HUES48 (cell line): Measurements from ENCODE around the gene FAM98B.

Experiments used
- H3K27ac ChIP-seq: one replicate; pipeline ENCODE4 v1.7.0; 2013; ENCODE audit warnings: low read depth, low read length, inconsistent platforms
- H3K27me3 ChIP-seq: 2 replicates; pipeline ENCODE4 v1.6.1; 2013; ENCODE audit warnings: mild to moderate bottlenecking, low read length; ENCODE audit not compliant: control insufficient read depth, insufficient read depth
- H3K36me3 ChIP-seq: 2 replicates; pipeline ENCODE4 v1.6.1; 2013; ENCODE audit warnings: low read length; ENCODE audit not compliant: control insufficient read depth, insufficient read depth
- H3K4me1 ChIP-seq: 2 replicates; pipeline ENCODE4 v1.6.1; 2013; ENCODE audit warnings: mild to moderate bottlenecking, low read length; ENCODE audit not compliant: control insufficient read depth, insufficient read depth
- H3K4me3 ChIP-seq: 2 replicates; pipeline ENCODE4 v1.5.1; 2013; ENCODE audit warnings: mild to moderate bottlenecking, low read depth, low read length
- H3K9ac ChIP-seq: 2 replicates; pipeline ENCODE4 v1.6.1; 2013; ENCODE audit warnings: mild to moderate bottlenecking, low read depth, low read length, moderate library complexity
- H3K9me3 ChIP-seq: 2 replicates; pipeline ENCODE4 v1.6.1; 2013; ENCODE audit warnings: low read length; ENCODE audit not compliant: control insufficient read depth, insufficient read depth

FAM98B gene

GRCh38 chr15:38461066-38461833 lies 7.3 kb downstream of the FAM98B start:
- no peak overlapping the region for H3K4me3 ChIP-seq
- H3K9me3 ChIP-seq: no peaks in the 10 kb centered on the region
- H3K36me3 ChIP-seq: peaks cover 9% of the 10 kb centered on the region; the same call in 1 of the 2 replicates
- H3K27ac ChIP-seq: no peak overlapping the region
- H3K4me1 ChIP-seq: peaks cover 3% of the 10 kb centered on the region; the same call in 1 of the 2 replicates
- no peaks in the 10 kb centered on the region for H3K27me3 ChIP-seq
- H3K9ac ChIP-seq: no peak overlapping the region

GRCh38 chr15:38463893-38464292 lies 10.0 kb downstream of the FAM98B start:
- H3K27ac ChIP-seq: no peak overlapping the region
- no peaks in the 10 kb centered on the region for H3K27me3 ChIP-seq
- no peak overlapping the region for H3K9ac ChIP-seq
- H3K9me3 ChIP-seq: no peaks in the 10 kb centered on the region
- peaks cover 27% of the 10 kb centered on the region; the same call in 1 of the 2 replicates for H3K36me3 ChIP-seq
- no peak overlapping the region for H3K4me3 ChIP-seq
- H3K4me1 ChIP-seq: peaks cover 3% of the 10 kb centered on the region; the same call in 1 of the 2 replicates

- Histone ChIP-seq H3K4me3 (no peak overlapping the region), H3K9ac (no peak overlapping the region), H3K27me3 (no peaks in the 10 kb centered on the region), H3K36me3 (peaks cover 27% of the 10 kb centered on the region; the same call in 1 of the 2 replicates), H3K4me1 (peaks cover 3% of the 10 kb centered on the region; the same call in 1 of the 2 replicates), H3K27ac (no peak overlapping the region), H3K9me3 (no peaks in the 10 kb centered on the region)
Observed at GRCh38 chr15:38464675-38465074, 10.7 kb downstream of the FAM98B start.

- Histone ChIP-seq H3K36me3 (peaks cover 67% of the 10 kb centered on the region), H3K4me3 (no peak overlapping the region), H3K9ac (no peak overlapping the region), H3K27me3 (no peaks in the 10 kb centered on the region), H3K27ac (no peak overlapping the region), H3K9me3 (no peaks in the 10 kb centered on the region), H3K4me1 (no peaks in the 10 kb centered on the region)
Observed at GRCh38 chr15:38470816-38471215, 16.9 kb downstream of the FAM98B start.

GRCh38 chr15:38471974-38472373 lies 18.0 kb downstream of the FAM98B start:
- peaks cover 68% of the 10 kb centered on the region for H3K36me3 ChIP-seq
- no peak overlapping the region for H3K27ac ChIP-seq
- no peak overlapping the region for H3K4me3 ChIP-seq
- H3K9ac ChIP-seq: no peak overlapping the region
- H3K4me1 ChIP-seq: no peaks in the 10 kb centered on the region
- no peaks in the 10 kb centered on the region for H3K27me3 ChIP-seq
- H3K9me3 ChIP-seq: no peaks in the 10 kb centered on the region

GRCh38 chr15:38474155-38474757 lies 20.3 kb downstream of the FAM98B start:
- Histone ChIP-seq H3K27me3 (no peaks in the 10 kb centered on the region), H3K9ac (no peak overlapping the region), H3K27ac (no peak overlapping the region), H3K4me1 (no peaks in the 10 kb centered on the region), H3K36me3 (peaks cover 76% of the 10 kb centered on the region), H3K9me3 (no peaks in the 10 kb centered on the region), H3K4me3 (no peak overlapping the region)

GRCh38 chr15:38475361-38475760 lies 21.4 kb downstream of the FAM98B start:
- no peak overlapping the region for H3K27ac ChIP-seq
- H3K36me3 ChIP-seq: peaks cover 78% of the 10 kb centered on the region
- H3K4me1 ChIP-seq: no peaks in the 10 kb centered on the region
- H3K9me3 ChIP-seq: no peaks in the 10 kb centered on the region
- no peak overlapping the region for H3K9ac ChIP-seq
- H3K27me3 ChIP-seq: no peaks in the 10 kb centered on the region
- no peak overlapping the region for H3K4me3 ChIP-seq

GRCh38 chr15:38476120-38476519 lies 22.2 kb downstream of the FAM98B start:
- Histone ChIP-seq H3K9me3 (no peaks in the 10 kb centered on the region), H3K9ac (no peak overlapping the region), H3K36me3 (peaks cover 78% of the 10 kb centered on the region), H3K27me3 (no peaks in the 10 kb centered on the region), H3K4me3 (no peak overlapping the region), H3K27ac (no peak overlapping the region), H3K4me1 (no peaks in the 10 kb centered on the region)

- no peak overlapping the region for H3K4me3 ChIP-seq
- H3K27ac ChIP-seq: no peak overlapping the region
- no peak overlapping the region for H3K9ac ChIP-seq
- H3K4me1 ChIP-seq: no peaks in the 10 kb centered on the region
- H3K27me3 ChIP-seq: no peaks in the 10 kb centered on the region
- H3K36me3 ChIP-seq: peaks cover 83% of the 10 kb centered on the region
- no peaks in the 10 kb centered on the region for H3K9me3 ChIP-seq
Observed at GRCh38 chr15:38477637-38478036, 23.7 kb downstream of the FAM98B start.

GRCh38 chr15:38479266-38479665 lies 25.3 kb downstream of the FAM98B start:
- Histone ChIP-seq H3K36me3 (peaks cover 81% of the 10 kb centered on the region), H3K4me3 (no peak overlapping the region), H3K27me3 (no peaks in the 10 kb centered on the region), H3K27ac (no peak overlapping the region), H3K9me3 (no peaks in the 10 kb centered on the region), H3K9ac (no peak overlapping the region), H3K4me1 (no peaks in the 10 kb centered on the region)

GRCh38 chr15:38479756-38480155 lies 25.8 kb downstream of the FAM98B start:
- H3K4me1 ChIP-seq: no peaks in the 10 kb centered on the region
- H3K27ac ChIP-seq: no peak overlapping the region
- peaks cover 76% of the 10 kb centered on the region for H3K36me3 ChIP-seq
- H3K9ac ChIP-seq: no peak overlapping the region
- H3K9me3 ChIP-seq: no peaks in the 10 kb centered on the region
- H3K27me3 ChIP-seq: no peaks in the 10 kb centered on the region
- no peak overlapping the region for H3K4me3 ChIP-seq
